ENCODE results near the gene TTC17.
A peak's percentile ranks its signal among the peaks of the same experiment; 100 is the strongest.
"Not testable (repeated sequence)": the region's sequence is repeated elsewhere in the genome, so short reads cannot be mapped to it uniquely, and the experiment has no call there.

The TTC17 gene

GRCh38 chr11:43393765-43394355 is 35.1 kb downstream of the TTC17 start:
- no peak for DNase-seq

GRCh38 chr11:43396617-43397016 is 37.9 kb downstream of the TTC17 start:
- no peak for DNase-seq

GRCh38 chr11:43397251-43397650 is 38.5 kb downstream of the TTC17 start:
- no peak for DNase-seq

- no peak for DNase-seq
These were observed 41.4 kb downstream of the TTC17 start for GRCh38 chr11:43399983-43400630.

GRCh38 chr11:43401252-43401651 is 42.5 kb downstream of the TTC17 start:
- no peak for DNase-seq

GRCh38 chr11:43401811-43402210 is 43.1 kb downstream of the TTC17 start:
- DNase-seq = not testable (repeated sequence)

- DNase-seq = no peak
These were observed 44.9 kb downstream of the TTC17 start for GRCh38 chr11:43403357-43404231.

GRCh38 chr11:43404406-43404805 is 45.7 kb downstream of the TTC17 start:
- no peak for DNase-seq

- DNase-seq = no peak
These were observed 46.2 kb downstream of the TTC17 start for GRCh38 chr11:43404836-43405479.

GRCh38 chr11:43408277-43408676 is 49.6 kb downstream of the TTC17 start:
- DNase-seq = no peak

GRCh38 chr11:43410394-43410793 is 51.7 kb downstream of the TTC17 start:
- no peak for DNase-seq

GRCh38 chr11:43418197-43418596 is 59.5 kb downstream of the TTC17 start:
- DNase-seq = no peak

- DNase-seq = peak in 1 of 2 donors; percentile 30
These were observed 60.7 kb downstream of the TTC17 start for GRCh38 chr11:43419460-43419859.

GRCh38 chr11:43427971-43428370 is 69.3 kb downstream of the TTC17 start:
- DNase-seq = no peak

GRCh38 chr11:43430916-43431315 is 72.2 kb downstream of the TTC17 start:
- not testable (repeated sequence) for DNase-seq

GRCh38 chr11:43434893-43435292 is 76.2 kb downstream of the TTC17 start:
- DNase-seq = no peak

GRCh38 chr11:43440486-43440885 is 81.8 kb downstream of the TTC17 start:
- DNase-seq = no peak

GRCh38 chr11:43443811-43444210 is 85.1 kb downstream of the TTC17 start:
- DNase-seq = no peak

GRCh38 chr11:43447151-43447550 is 88.4 kb downstream of the TTC17 start:
- DNase-seq = no peak

- DNase-seq = no peak
These were observed 99.8 kb downstream of the TTC17 start for GRCh38 chr11:43458486-43458885.

GRCh38 chr11:43459246-43459645 is 100.5 kb downstream of the TTC17 start:
- no peak for DNase-seq

GRCh38 chr11:43462359-43462758 is 103.6 kb downstream of the TTC17 start:
- DNase-seq = no peak

- no peak for DNase-seq
These were observed 109.2 kb downstream of the TTC17 start for GRCh38 chr11:43467958-43468357.

Measured in CD4-positive, alpha-beta T cell treated with Interleukin-1 beta for 1 hour (primary cell).